ENCODE data around the gene CISD3.

- TF ChIP-seq CTCF (IDR thresholded peaks at IDR 0.05 in 4 of 5, conservative IDR thresholded peaks at IDR 0.05 in 1 of 5), result no peak
- TF ChIP-seq POLR2A (IDR thresholded peaks at IDR 0.05), result no peak
Observed at GRCh38 chr17:38768417-38768816, 38.3 kb downstream of the CISD3 start.

Data from gastrocnemius medialis (tissue), 4 donors.